HEK293 (cell line): ENCODE results near the gene PRDX3.
A peak's percentile ranks its signal among the peaks of the same experiment; 100 is the strongest.

Source experiments
- EGR2 ChIP-seq: fragments of 450-650 bp; formaldehyde crosslinking; IDR thresholded peaks from 2 replicates; pipeline ENCODE4 v1.5.1; 2016; ENCODE audit warnings: low read depth, missing biosample characterization, missing genetic modification characterization
- GLI4 ChIP-seq: fragments of 450-650 bp; formaldehyde crosslinking; IDR thresholded peaks from 2 replicates; pipeline ENCODE4 v1.5.1; 2016; ENCODE audit warnings: missing biosample characterization, missing genetic modification characterization
- GLIS1 ChIP-seq: fragments of 450-650 bp; formaldehyde crosslinking; IDR thresholded peaks from 2 replicates; pipeline ENCODE4 v1.5.1; 2016; ENCODE audit warnings: missing biosample characterization, missing genetic modification characterization
- HOXA7 ChIP-seq: sonication (generic); formaldehyde crosslinking; IDR thresholded peaks from 2 replicates; pipeline ENCODE4 v1.8.1; 2022; ENCODE audit warnings: missing genetic modification reagents, borderline replicate concordance
- KLF10 ChIP-seq: fragments of 450-650 bp; IDR thresholded peaks from 2 replicates; pipeline ENCODE4 v1.5.1; 2018; ENCODE audit warnings: missing biosample characterization, mild to moderate bottlenecking, missing genetic modification characterization
- PRDM1 ChIP-seq: fragments of 450-650 bp; formaldehyde crosslinking; IDR thresholded peaks from 2 replicates; pipeline ENCODE4; 2016; ENCODE audit warnings: missing biosample characterization, missing genetic modification characterization
- SCRT1 ChIP-seq: fragments of 450-650 bp; formaldehyde crosslinking; IDR thresholded peaks from 2 replicates; pipeline ENCODE4 v1.5.1; 2016; ENCODE audit warnings: missing biosample characterization, missing genetic modification characterization, borderline replicate concordance
- SP3 ChIP-seq: fragments of 450-650 bp; formaldehyde crosslinking; IDR thresholded peaks from 2 replicates; pipeline ENCODE4 v1.5.1; 2016; ENCODE audit warnings: missing biosample characterization, missing genetic modification characterization
- ZBTB21 ChIP-seq: fragments of 450-650 bp; formaldehyde crosslinking; IDR thresholded peaks from 2 replicates; pipeline ENCODE4 v1.5.1; 2017; ENCODE audit warnings: missing biosample characterization, missing genetic modification characterization
- ZEB2 ChIP-seq: fragments of 450-650 bp; formaldehyde crosslinking; IDR thresholded peaks from 2 replicates; pipeline ENCODE4 v1.5.1; 2016; ENCODE audit warnings: missing biosample characterization, missing genetic modification characterization
- ZNF10 ChIP-seq: fragments of 450-650 bp; formaldehyde crosslinking; IDR thresholded peaks from 2 replicates; pipeline ENCODE4 v1.5.1; 2017; ENCODE audit warnings: missing biosample characterization, missing genetic modification characterization
- ZNF133 ChIP-seq: fragments of 450-650 bp; formaldehyde crosslinking; IDR thresholded peaks from 2 replicates; pipeline ENCODE4 v1.5.1; 2016; ENCODE audit warnings: missing biosample characterization, missing genetic modification characterization
- ZNF19 ChIP-seq: fragments of 450-650 bp; formaldehyde crosslinking; IDR thresholded peaks from 2 replicates; pipeline ENCODE4; 2016; ENCODE audit warnings: missing biosample characterization, missing genetic modification characterization, low read depth
- ZNF2 ChIP-seq: fragments of 450-650 bp; formaldehyde crosslinking; IDR thresholded peaks from 2 replicates; pipeline ENCODE4 v1.5.1; 2016; ENCODE audit warnings: missing biosample characterization, missing genetic modification characterization
- ZNF335 ChIP-seq: fragments of 450-650 bp; formaldehyde crosslinking; conservative IDR thresholded peaks from 2 replicates; pipeline ENCODE4 v1.5.1; 2016; ENCODE audit warnings: missing biosample characterization, missing genetic modification characterization
- ZNF354C ChIP-seq: fragments of 450-650 bp; formaldehyde crosslinking; IDR thresholded peaks from 2 replicates; pipeline ENCODE4 v1.5.1; 2016; ENCODE audit warnings: missing biosample characterization, missing genetic modification characterization, low read depth, borderline replicate concordance
- ZNF37A ChIP-seq: fragments of 450-650 bp; IDR thresholded peaks from 2 replicates; pipeline ENCODE4 v1.5.1; 2018; ENCODE audit warnings: missing biosample characterization, missing genetic modification characterization
- ZNF416 ChIP-seq: fragments of 450-650 bp; formaldehyde crosslinking; IDR thresholded peaks from 2 replicates; pipeline ENCODE4 v1.5.1; 2016; ENCODE audit warnings: missing biosample characterization, missing genetic modification characterization
- ZNF426 ChIP-seq: fragments of 450-650 bp; formaldehyde crosslinking; IDR thresholded peaks from 2 replicates; pipeline ENCODE4 v1.5.1; 2017; ENCODE audit warnings: missing biosample characterization, missing genetic modification characterization, mild to moderate bottlenecking, inconsistent platforms, moderate library complexity
- ZNF548 ChIP-seq: fragments of 450-650 bp; formaldehyde crosslinking; IDR thresholded peaks from 2 replicates; pipeline ENCODE4 v1.5.1; 2016; ENCODE audit warnings: missing biosample characterization, missing genetic modification characterization
- ZNF585B ChIP-seq: fragments of 450-650 bp; formaldehyde crosslinking; IDR thresholded peaks from 2 replicates; pipeline ENCODE4 v1.5.1; 2016; ENCODE audit warnings: missing biosample characterization, missing genetic modification characterization
- ZNF624 ChIP-seq: fragments of 450-650 bp; formaldehyde crosslinking; IDR thresholded peaks from 2 replicates; pipeline ENCODE4 v1.5.1; 2017; ENCODE audit warnings: missing biosample characterization, missing genetic modification characterization
- ZNF654 ChIP-seq: fragments of 450-650 bp; formaldehyde crosslinking; IDR thresholded peaks from 2 replicates; pipeline ENCODE4 v1.5.1; 2016; ENCODE audit warnings: low read depth, missing biosample characterization, missing genetic modification characterization
- ZNF660 ChIP-seq: fragments of 450-650 bp; IDR thresholded peaks from 2 replicates; pipeline ENCODE4 v1.5.1; 2018; ENCODE audit warnings: missing biosample characterization, mild to moderate bottlenecking, missing genetic modification characterization
- ZNF747 ChIP-seq: fragments of 450-650 bp; formaldehyde crosslinking; IDR thresholded peaks from 2 replicates; pipeline ENCODE4 v1.5.1; 2016; ENCODE audit warnings: missing biosample characterization, missing genetic modification characterization
- ZNF76 ChIP-seq: fragments of 450-650 bp; formaldehyde crosslinking; IDR thresholded peaks from 2 replicates; pipeline ENCODE4; 2016; ENCODE audit warnings: low read depth, missing biosample characterization, missing genetic modification characterization, borderline replicate concordance
- ZNF776 ChIP-seq: fragments of 450-650 bp; formaldehyde crosslinking; IDR thresholded peaks from 2 replicates; pipeline ENCODE4 v1.5.0; 2017; ENCODE audit warnings: missing biosample characterization, missing genetic modification characterization, borderline replicate concordance
- ZNF785 ChIP-seq: fragments of 450-650 bp; formaldehyde crosslinking; IDR thresholded peaks from 2 replicates; pipeline ENCODE4 v1.5.1; 2016; ENCODE audit warnings: missing biosample characterization, missing genetic modification characterization
- ZSCAN23 ChIP-seq: fragments of 450-650 bp; formaldehyde crosslinking; IDR thresholded peaks from 2 replicates; pipeline ENCODE4 v1.5.1; 2016; ENCODE audit warnings: missing biosample characterization, missing genetic modification characterization
- ZSCAN30 ChIP-seq: fragments of 450-650 bp; IDR thresholded peaks from 2 replicates; pipeline ENCODE4 v1.5.1; 2018; ENCODE audit warnings: missing biosample characterization, mild to moderate bottlenecking, missing genetic modification characterization, moderate library complexity
- TF ChIP-seq, protein P1 (sequence below): fragments of 450-650 bp; IDR thresholded peaks from 2 replicates; pipeline ENCODE4 v1.5.1; 2018; ENCODE audit warnings: missing biosample characterization, missing genetic modification characterization
- TF ChIP-seq, protein P2 (sequence below): fragments of 450-650 bp; formaldehyde crosslinking; IDR thresholded peaks from 2 replicates; pipeline ENCODE4 v1.5.1; 2016; ENCODE audit warnings: missing biosample characterization, missing genetic modification characterization
- TF ChIP-seq, protein P3 (sequence below): fragments of 450-650 bp; formaldehyde crosslinking; IDR thresholded peaks from 2 replicates; pipeline ENCODE4 v1.5.1; 2017; ENCODE audit warnings: missing biosample characterization, missing genetic modification characterization
- TF ChIP-seq, protein P4 (sequence below): fragments of 450-650 bp; formaldehyde crosslinking; IDR thresholded peaks from 2 replicates; pipeline ENCODE4 v1.5.1; 2016; ENCODE audit warnings: missing biosample characterization, missing genetic modification characterization
- TF ChIP-seq, protein P5 (sequence below): fragments of 450-650 bp; formaldehyde crosslinking; IDR thresholded peaks from 2 replicates; pipeline ENCODE4 v1.5.1; 2016; ENCODE audit warnings: missing biosample characterization, missing genetic modification characterization

PRDX3 gene

DNA sequence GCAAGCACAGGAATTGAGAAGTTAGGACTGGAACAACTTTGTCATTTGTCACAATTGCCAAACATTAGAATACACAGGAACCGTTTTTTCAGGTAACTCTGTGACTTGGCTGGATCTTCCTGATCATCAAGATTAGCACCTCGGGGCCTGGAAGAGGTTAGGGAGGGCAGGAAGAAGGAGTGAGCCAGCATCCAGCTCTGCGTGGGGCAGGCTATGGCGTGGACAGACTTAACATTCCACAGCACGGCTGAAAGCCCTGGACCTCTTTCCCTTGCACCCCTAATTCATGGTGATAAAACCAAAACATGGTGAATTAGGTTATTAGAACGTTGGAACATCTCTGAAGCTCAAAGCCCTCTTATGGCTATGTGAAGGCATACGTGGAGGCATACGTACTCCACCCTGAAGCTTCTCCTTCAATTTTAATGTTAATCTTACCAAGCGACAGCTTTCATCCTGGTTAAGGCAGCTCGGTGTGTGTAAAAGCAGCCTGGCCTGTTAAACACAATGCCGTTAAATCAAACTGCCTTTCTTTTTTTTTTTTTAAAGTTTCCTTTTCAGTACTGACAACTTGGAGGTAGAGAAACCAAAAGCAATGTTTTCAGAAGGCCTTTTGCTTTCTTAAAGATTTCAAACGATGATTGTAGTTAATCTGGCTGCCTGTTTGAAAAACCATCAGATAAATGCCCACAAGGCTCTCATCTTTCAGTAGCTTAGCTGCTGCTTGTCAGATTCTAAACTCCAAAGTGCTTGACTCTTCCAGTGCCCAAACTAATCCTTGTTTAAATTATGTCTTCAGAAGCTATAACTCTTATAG is 33.2 kb upstream of the PRDX3 start (continued):
- peak; percentile 97 for TF ChIP-seq ZNF335 (tag by site-specific recombination)
- no peak for TF ChIP-seq ZNF654 (tag by site-specific recombination)
- TF ChIP-seq SP3 (tag by site-specific recombination), result no peak
- TF ChIP-seq, protein P1, sequence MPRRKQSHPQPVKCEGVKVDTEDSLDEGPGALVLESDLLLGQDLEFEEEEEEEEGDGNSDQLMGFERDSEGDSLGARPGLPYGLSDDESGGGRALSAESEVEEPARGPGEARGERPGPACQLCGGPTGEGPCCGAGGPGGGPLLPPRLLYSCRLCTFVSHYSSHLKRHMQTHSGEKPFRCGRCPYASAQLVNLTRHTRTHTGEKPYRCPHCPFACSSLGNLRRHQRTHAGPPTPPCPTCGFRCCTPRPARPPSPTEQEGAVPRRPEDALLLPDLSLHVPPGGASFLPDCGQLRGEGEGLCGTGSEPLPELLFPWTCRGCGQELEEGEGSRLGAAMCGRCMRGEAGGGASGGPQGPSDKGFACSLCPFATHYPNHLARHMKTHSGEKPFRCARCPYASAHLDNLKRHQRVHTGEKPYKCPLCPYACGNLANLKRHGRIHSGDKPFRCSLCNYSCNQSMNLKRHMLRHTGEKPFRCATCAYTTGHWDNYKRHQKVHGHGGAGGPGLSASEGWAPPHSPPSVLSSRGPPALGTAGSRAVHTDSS (tag by site-specific recombination), result no peak
- no peak for TF ChIP-seq PRDM1 (tag by site-specific recombination)
- TF ChIP-seq ZNF548 (tag by site-specific recombination), result no peak
- no peak for TF ChIP-seq ZNF37A (tag by site-specific recombination)
- TF ChIP-seq ZNF624, result no peak
- TF ChIP-seq ZNF2 (tag by site-specific recombination), result no peak
- TF ChIP-seq ZNF660 (tag by site-specific recombination), result no peak
- TF ChIP-seq, protein P2, sequence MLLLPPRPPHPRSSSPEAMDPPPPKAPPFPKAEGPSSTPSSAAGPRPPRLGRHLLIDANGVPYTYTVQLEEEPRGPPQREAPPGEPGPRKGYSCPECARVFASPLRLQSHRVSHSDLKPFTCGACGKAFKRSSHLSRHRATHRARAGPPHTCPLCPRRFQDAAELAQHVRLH, result no peak
- no peak for TF ChIP-seq SCRT1
- TF ChIP-seq ZNF10 (tag by site-specific recombination), result no peak
- no peak for TF ChIP-seq ZNF354C (tag by site-specific recombination)
- TF ChIP-seq KLF10, result no peak
- no peak for TF ChIP-seq ZBTB21
- no peak for TF ChIP-seq ZSCAN30 (tag by site-specific recombination)
- no peak for TF ChIP-seq ZNF19 (tag by site-specific recombination)
- TF ChIP-seq ZNF785 (tag by site-specific recombination), result no peak
- peak; percentile 34; the same call in 1 of the 2 replicates for TF ChIP-seq GLIS1 (tag by site-specific recombination)
- TF ChIP-seq ZNF416 (tag by site-specific recombination), result no peak
- TF ChIP-seq, protein P3, sequence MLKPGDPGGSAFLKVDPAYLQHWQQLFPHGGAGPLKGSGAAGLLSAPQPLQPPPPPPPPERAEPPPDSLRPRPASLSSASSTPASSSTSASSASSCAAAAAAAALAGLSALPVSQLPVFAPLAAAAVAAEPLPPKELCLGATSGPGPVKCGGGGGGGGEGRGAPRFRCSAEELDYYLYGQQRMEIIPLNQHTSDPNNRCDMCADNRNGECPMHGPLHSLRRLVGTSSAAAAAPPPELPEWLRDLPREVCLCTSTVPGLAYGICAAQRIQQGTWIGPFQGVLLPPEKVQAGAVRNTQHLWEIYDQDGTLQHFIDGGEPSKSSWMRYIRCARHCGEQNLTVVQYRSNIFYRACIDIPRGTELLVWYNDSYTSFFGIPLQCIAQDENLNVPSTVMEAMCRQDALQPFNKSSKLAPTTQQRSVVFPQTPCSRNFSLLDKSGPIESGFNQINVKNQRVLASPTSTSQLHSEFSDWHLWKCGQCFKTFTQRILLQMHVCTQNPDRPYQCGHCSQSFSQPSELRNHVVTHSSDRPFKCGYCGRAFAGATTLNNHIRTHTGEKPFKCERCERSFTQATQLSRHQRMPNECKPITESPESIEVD, result peak; percentile 77
- no peak for TF ChIP-seq ZNF747 (tag by site-specific recombination)
- 0 out of 2 replicates have a peak, but pooled peaks have one; percentile 11 for TF ChIP-seq ZEB2
- TF ChIP-seq ZNF776 (tag by site-specific recombination), result no peak
- TF ChIP-seq ZSCAN23 (tag by site-specific recombination), result no peak
- no peak for TF ChIP-seq GLI4 (tag by site-specific recombination)
- TF ChIP-seq ZNF76 (tag by site-specific recombination), result no peak
- no peak for TF ChIP-seq ZNF133 (tag by site-specific recombination)
- TF ChIP-seq, protein P4, sequence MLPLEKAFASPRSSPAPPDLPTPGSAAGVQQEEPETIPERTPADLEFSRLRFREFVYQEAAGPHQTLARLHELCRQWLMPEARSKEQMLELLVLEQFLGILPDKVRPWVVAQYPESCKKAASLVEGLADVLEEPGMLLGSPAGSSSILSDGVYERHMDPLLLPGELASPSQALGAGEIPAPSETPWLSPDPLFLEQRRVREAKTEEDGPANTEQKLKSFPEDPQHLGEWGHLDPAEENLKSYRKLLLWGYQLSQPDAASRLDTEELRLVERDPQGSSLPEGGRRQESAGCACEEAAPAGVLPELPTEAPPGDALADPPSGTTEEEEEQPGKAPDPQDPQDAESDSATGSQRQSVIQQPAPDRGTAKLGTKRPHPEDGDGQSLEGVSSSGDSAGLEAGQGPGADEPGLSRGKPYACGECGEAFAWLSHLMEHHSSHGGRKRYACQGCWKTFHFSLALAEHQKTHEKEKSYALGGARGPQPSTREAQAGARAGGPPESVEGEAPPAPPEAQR (tag by site-specific recombination), result no peak
- TF ChIP-seq ZNF426, result no peak
- no peak for TF ChIP-seq EGR2 (tag by site-specific recombination)
- TF ChIP-seq, protein P5, sequence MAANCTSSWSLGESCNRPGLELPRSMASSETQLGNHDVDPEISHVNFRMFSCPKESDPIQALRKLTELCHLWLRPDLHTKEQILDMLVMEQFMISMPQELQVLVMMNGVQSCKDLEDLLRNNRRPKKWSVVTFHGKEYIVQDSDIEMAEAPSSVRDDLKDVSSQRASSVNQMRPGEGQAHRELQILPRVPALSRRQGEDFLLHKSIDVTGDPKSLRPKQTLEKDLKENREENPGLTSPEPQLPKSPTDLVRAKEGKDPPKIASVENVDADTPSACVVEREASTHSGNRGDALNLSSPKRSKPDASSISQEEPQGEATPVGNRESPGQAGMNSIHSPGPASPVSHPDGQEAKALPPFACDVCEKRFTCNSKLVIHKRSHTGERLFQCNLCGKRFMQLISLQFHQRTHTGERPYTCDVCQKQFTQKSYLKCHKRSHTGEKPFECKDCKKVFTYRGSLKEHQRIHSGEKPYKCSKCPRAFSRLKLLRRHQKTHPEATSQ (tag by site-specific recombination), result no peak
- TF ChIP-seq ZNF585B (tag by site-specific recombination), result no peak
- no peak for TF ChIP-seq HOXA7 (CRISPR knock-in tag)
